Muscle layer of colon (tissue), 2 donors: Measurements from ENCODE around the gene ZNF205.
"Not testable (repeated sequence)": the region's sequence is repeated elsewhere in the genome, so short reads cannot be mapped to it uniquely, and the experiment has no call there.

Experiments
- H3K27ac ChIP-seq: one replicate; pipeline ENCODE4 v1.7.0; 2013; ENCODE audit warnings: low read depth, mild to moderate bottlenecking, low read length, moderate library complexity
- H3K27me3 ChIP-seq, 2 donors: one replicate each; pipeline ENCODE4 v1.7.0; 2013; ENCODE audit warnings: low read length in 2 of 2, mild to moderate bottlenecking in 2 of 2; ENCODE audit not compliant: insufficient read depth in 2 of 2, control insufficient read depth in 1 of 2
- H3K36me3 ChIP-seq: one replicate; pipeline ENCODE4 v1.7.0; 2013; ENCODE audit warnings: mild to moderate bottlenecking, low read length; ENCODE audit not compliant: insufficient read depth
- H3K4me1 ChIP-seq: one replicate; pipeline ENCODE4 v1.7.0; 2013; ENCODE audit warnings: mild to moderate bottlenecking, low read length; ENCODE audit not compliant: insufficient read depth
- H3K4me3 ChIP-seq, 2 donors: one replicate each; pipeline ENCODE4 v1.7.0; 2013; ENCODE audit warnings: low read length in 2 of 2, low read depth in 1 of 2, mild to moderate bottlenecking in 1 of 2, moderate library complexity in 1 of 2
- H3K9ac ChIP-seq: one replicate; pipeline ENCODE4 v1.7.0; 2013; ENCODE audit warnings: low read length
- H3K9me3 ChIP-seq: one replicate; pipeline ENCODE4 v1.7.0; 2013; ENCODE audit warnings: mild to moderate bottlenecking, low read length
- donor health status: abdominal sarcoma.
- donor health status: Adenocarcinoma of cecum.

The ZNF205 gene

GRCh38 chr16:3139561-3139960, 27.2 kb downstream of the ZNF205 start:
- not testable (repeated sequence) for H3K27ac ChIP-seq, H3K9ac ChIP-seq, H3K4me3 ChIP-seq, H3K27me3 ChIP-seq, H3K9me3 ChIP-seq, H3K4me1 ChIP-seq
- H3K36me3 ChIP-seq: peaks cover 38% of the 10 kb centered on the region

- Histone ChIP-seq H3K27ac (no peak overlapping the region), H3K4me3 (no peak overlapping the region), H3K36me3 (peaks cover 38% of the 10 kb centered on the region), H3K4me1 (peaks cover 4% of the 10 kb centered on the region), H3K27me3 (no peaks in the 10 kb centered on the region), H3K9ac (no peak overlapping the region), H3K9me3 (no peaks in the 10 kb centered on the region)
These were observed 28.4 kb downstream of the ZNF205 start for GRCh38 chr16:3140603-3141427.

- H3K27me3 ChIP-seq: no peaks in the 10 kb centered on the region
- no peak overlapping the region for H3K27ac ChIP-seq
- no peaks in the 10 kb centered on the region for H3K4me1 ChIP-seq
- no peak overlapping the region for H3K9ac ChIP-seq
- H3K36me3 ChIP-seq: peaks cover 38% of the 10 kb centered on the region
- H3K9me3 ChIP-seq: no peaks in the 10 kb centered on the region
- no peak overlapping the region for H3K4me3 ChIP-seq
These were observed 29.5 kb downstream of the ZNF205 start for GRCh38 chr16:3141781-3142311.

GRCh38 chr16:3142327-3142726, 29.9 kb downstream of the ZNF205 start:
- H3K9ac ChIP-seq: no peak overlapping the region
- H3K4me3 ChIP-seq: no peak overlapping the region
- H3K27ac ChIP-seq: no peak overlapping the region
- no peaks in the 10 kb centered on the region for H3K27me3 ChIP-seq
- no peaks in the 10 kb centered on the region for H3K9me3 ChIP-seq
- H3K4me1 ChIP-seq: no peaks in the 10 kb centered on the region
- H3K36me3 ChIP-seq: peaks cover 38% of the 10 kb centered on the region

GRCh38 chr16:3142770-3143169, 30.4 kb downstream of the ZNF205 start:
- Histone ChIP-seq H3K4me1 (no peaks in the 10 kb centered on the region), H3K36me3 (peaks cover 34% of the 10 kb centered on the region), H3K9me3 (no peaks in the 10 kb centered on the region), H3K4me3 (no peak overlapping the region), H3K9ac (no peak overlapping the region), H3K27ac (no peak overlapping the region), H3K27me3 (no peaks in the 10 kb centered on the region)

GRCh38 chr16:3143189-3143588, 30.8 kb downstream of the ZNF205 start:
- no peak overlapping the region for H3K9ac ChIP-seq
- H3K27ac ChIP-seq: no peak overlapping the region
- no peaks in the 10 kb centered on the region for H3K27me3 ChIP-seq
- no peaks in the 10 kb centered on the region for H3K4me1 ChIP-seq
- peaks cover 30% of the 10 kb centered on the region for H3K36me3 ChIP-seq
- H3K4me3 ChIP-seq: no peak overlapping the region
- no peaks in the 10 kb centered on the region for H3K9me3 ChIP-seq

- Histone ChIP-seq H3K27me3 (no peaks in the 10 kb centered on the region), H3K4me3 (no peak overlapping the region), H3K27ac (no peak overlapping the region), H3K9ac (no peak overlapping the region), H3K9me3 (no peaks in the 10 kb centered on the region), H3K36me3 (peaks cover 25% of the 10 kb centered on the region), H3K4me1 (no peaks in the 10 kb centered on the region)
These were observed 31.4 kb downstream of the ZNF205 start for GRCh38 chr16:3143598-3144320.

GRCh38 chr16:3144321-3144983, 32.1 kb downstream of the ZNF205 start:
- no peaks in the 10 kb centered on the region for H3K9me3 ChIP-seq
- H3K9ac ChIP-seq: no peak overlapping the region
- H3K4me1 ChIP-seq: no peaks in the 10 kb centered on the region
- no peak overlapping the region for H3K27ac ChIP-seq
- H3K4me3 ChIP-seq: no peak overlapping the region
- no peaks in the 10 kb centered on the region for H3K27me3 ChIP-seq
- H3K36me3 ChIP-seq: peaks cover 20% of the 10 kb centered on the region

- Histone ChIP-seq H3K4me1 (peaks cover 4% of the 10 kb centered on the region), H3K27ac (no peak overlapping the region), H3K9ac (no peak overlapping the region), H3K36me3 (peaks cover 20% of the 10 kb centered on the region), H3K4me3 (no peak overlapping the region), H3K27me3 (no peaks in the 10 kb centered on the region), H3K9me3 (no peaks in the 10 kb centered on the region)
These were observed 32.8 kb downstream of the ZNF205 start for GRCh38 chr16:3145151-3145550.

GRCh38 chr16:3145660-3146059, 33.3 kb downstream of the ZNF205 start:
- H3K4me1 ChIP-seq: peaks cover 4% of the 10 kb centered on the region
- no peaks in the 10 kb centered on the region for H3K27me3 ChIP-seq
- H3K4me3 ChIP-seq: no peak overlapping the region
- H3K9ac ChIP-seq: no peak overlapping the region
- no peak overlapping the region for H3K27ac ChIP-seq
- peaks cover 20% of the 10 kb centered on the region for H3K36me3 ChIP-seq
- H3K9me3 ChIP-seq: no peaks in the 10 kb centered on the region

- H3K4me1 ChIP-seq: peaks cover 7% of the 10 kb centered on the region
- H3K4me3 ChIP-seq: no peak overlapping the region
- H3K9ac ChIP-seq: no peak overlapping the region
- no peaks in the 10 kb centered on the region for H3K27me3 ChIP-seq
- H3K27ac ChIP-seq: no peak overlapping the region
- H3K9me3 ChIP-seq: no peaks in the 10 kb centered on the region
- H3K36me3 ChIP-seq: peaks cover 8% of the 10 kb centered on the region
These were observed 34.8 kb downstream of the ZNF205 start for GRCh38 chr16:3147046-3147756.
